ENCODE measurements around the gene RPL29.
"Not testable (repeated sequence)": the region's sequence is repeated elsewhere in the genome, so short reads cannot be mapped to it uniquely, and the experiment has no call there.

Gene RPL29

DNA sequence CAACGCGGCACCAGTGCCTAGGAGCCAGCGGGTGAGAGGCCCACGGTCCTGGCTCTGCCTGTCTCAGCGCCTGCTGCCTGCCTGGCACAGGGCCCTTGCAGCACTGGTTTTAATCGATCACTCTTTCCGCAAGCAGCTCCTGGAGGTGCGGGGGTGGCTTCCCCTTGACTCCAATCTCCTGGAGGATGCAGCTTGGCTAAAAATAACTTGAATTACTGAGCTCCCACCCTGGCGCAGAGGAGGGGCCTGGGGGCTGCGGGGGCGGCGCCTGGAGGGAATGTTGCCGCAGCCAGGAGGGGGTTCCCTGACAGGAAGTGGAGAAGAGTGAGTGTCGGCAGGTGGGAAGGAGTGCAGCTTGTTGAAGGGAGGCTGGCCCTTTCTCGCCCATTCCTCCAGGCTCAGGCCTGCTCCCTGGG lies 9.9 kb upstream of the RPL29 start:
- ATAC-seq: no peak

DNA sequence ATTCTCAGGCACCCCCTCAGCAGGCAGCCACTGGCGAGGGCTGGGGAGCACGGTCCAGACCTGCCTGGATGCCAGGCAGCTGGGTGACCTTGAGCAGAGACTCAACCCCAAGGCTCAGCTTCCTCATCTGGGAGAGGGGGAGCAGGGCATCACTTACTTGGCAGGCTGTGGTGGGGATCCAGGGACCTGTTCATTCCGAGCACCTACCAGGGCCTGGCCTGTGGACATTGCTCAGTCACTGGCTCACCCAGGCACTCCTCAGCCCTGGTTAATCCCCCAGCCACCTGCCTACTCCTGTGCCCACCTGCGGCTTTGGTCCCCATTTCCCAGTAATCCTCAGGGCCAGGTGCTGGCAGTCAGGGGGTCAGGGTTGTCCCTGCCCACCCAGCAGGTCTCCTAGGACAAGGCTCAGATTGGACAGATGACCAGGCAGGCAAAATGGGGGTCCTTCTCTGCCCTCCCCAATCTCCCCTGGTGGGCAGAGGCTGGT lies 9.3 kb upstream of the RPL29 start:
- ATAC-seq: no peak

GRCh38 chr3:52004163-52004787 lies 8.6 kb upstream of the RPL29 start:
- ATAC-seq: no peak

DNA sequence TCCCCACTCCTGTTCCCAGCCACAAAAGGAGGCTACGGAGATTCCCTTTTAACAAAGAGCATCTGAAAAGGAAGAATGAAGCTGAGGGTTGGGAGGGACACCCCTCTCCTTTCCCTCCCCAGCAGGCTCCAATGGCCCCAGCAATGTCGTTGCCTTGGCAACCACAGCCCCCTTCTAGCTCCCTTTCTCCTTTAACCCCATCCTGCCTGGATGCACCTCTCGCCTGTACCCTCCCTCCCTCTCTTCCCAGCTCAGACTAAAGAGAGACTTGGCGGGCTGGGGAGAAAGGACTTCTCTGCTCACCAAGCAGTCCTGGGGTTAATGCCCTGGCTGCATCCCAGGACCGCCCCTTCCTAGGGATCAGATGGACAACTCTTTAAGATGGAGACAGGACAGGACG lies 7.1 kb upstream of the RPL29 start:
- ATAC-seq: no peak

DNA sequence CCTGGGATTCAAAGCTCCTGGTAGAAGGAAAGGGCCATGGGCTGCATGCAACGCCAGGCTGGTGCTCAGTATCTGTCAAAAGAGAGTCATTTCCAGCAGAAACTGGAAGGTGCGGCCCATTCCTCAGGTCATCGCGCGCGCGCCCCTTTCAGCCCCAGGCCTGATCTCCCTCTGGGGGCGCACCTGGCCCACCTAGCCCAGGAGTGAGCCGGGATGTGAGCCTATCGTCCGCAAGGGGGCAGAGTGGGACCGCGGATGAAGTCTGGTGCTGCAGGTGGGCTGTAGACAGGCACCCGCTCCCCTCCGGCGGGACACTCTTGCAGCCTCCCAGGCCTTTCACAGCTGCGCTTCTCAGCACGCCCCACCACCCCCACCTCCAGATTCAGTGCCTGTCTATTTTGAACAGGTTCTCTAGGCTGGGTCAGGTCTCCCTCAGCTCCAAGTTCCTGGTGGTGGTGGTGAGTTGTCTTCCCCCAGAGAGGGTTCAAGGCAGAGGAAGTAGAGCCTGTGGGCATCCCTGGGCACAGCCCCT lies 5.8 kb upstream of the RPL29 start:
- ATAC-seq: peak; percentile 95 to 96

GRCh38 chr3:51999846-52000245 lies 4.2 kb upstream of the RPL29 start:
- ATAC-seq: no peak

DNA sequence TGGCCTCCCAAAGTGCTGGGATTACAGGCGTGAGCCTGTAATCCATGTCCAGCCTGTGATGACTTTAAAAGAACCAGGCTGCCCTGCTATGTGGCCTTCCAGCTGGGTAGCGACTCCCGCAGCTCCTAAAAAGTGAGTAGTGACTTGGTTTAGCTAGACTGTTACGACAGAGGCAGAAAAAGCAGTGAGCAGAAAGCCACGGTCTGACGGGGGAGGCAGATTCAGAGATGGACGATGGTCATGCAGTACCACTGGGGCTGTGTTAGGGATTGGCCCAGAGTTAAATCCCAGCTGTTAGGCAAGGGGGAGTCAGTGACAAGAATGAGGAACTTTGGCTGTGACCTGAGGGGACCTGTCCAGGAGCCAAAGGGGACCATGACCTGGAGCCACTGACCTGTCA lies 3.1 kb upstream of the RPL29 start:
- ATAC-seq: no peak

GRCh38 chr3:51997935-51998596 lies 2.4 kb upstream of the RPL29 start:
- ATAC-seq: no peak

- no peak for ATAC-seq
Measured at GRCh38 chr3:51997172-51997571, 1.5 kb upstream of the RPL29 start.

GRCh38 chr3:51994530-51994929 lies 1.2 kb downstream of the RPL29 start:
- ATAC-seq: no peak

DNA sequence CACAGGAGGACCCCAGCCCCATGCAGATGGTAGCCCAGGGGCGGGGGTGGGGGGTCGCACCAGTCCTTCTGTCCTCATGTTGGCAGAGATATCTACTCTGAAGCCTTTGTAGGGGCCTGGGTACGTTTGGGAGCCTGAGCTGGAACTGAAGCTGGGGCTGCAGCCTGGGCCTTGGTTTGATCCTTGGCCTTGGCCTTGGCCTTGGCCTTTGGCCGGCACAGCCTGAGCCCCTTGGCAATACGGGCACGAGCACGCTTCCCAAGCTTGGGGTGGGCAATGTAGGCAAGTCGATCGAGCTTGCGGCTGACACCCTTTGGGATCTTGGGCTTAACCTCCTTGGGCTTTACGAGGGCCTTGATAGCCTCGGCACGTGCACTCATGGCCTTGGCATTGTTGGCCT lies 2.0 kb downstream of the RPL29 start:
- ATAC-seq: not testable (repeated sequence)

GRCh38 chr3:51992017-51992682 lies 3.5 kb downstream of the RPL29 start:
- no peak for ATAC-seq

DNA sequence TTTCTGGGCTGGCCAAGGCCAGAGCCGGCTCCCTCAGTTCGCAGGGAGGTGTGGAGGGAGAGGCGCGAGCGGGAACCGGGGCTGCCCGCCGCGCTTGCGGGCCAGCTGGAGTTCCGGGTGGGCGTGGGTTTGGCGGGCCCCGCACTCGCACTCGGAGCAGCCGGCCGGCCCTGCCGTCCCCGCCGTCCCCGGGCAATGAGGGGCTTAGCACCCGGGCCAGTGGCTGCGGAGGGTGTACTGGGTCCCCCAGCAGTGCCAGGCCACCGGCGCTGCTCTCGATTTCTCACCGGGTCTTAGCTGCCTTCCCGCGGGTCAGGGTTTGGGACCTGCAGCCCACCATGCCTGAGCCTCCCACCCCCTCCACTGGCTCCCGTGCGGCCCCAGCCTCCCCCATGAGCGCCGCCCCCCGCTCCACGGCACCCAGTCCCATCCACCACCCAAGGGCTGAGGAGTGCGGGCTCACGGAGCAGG lies 5.2 kb downstream of the RPL29 start:
- not testable (repeated sequence) for ATAC-seq

- ATAC-seq: no peak
Measured at GRCh38 chr3:51988286-51989146, 7.2 kb downstream of the RPL29 start.

GRCh38 chr3:51987568-51987967 lies 8.1 kb downstream of the RPL29 start:
- ATAC-seq: no peak

GRCh38 chr3:51986010-51986947 lies 9.4 kb downstream of the RPL29 start:
- ATAC-seq: no peak

- no peak for ATAC-seq
Measured at GRCh38 chr3:51985063-51985462, 10.6 kb downstream of the RPL29 start.

- ATAC-seq: no peak
Measured at GRCh38 chr3:51984269-51984647, 11.4 kb downstream of the RPL29 start.

DNA sequence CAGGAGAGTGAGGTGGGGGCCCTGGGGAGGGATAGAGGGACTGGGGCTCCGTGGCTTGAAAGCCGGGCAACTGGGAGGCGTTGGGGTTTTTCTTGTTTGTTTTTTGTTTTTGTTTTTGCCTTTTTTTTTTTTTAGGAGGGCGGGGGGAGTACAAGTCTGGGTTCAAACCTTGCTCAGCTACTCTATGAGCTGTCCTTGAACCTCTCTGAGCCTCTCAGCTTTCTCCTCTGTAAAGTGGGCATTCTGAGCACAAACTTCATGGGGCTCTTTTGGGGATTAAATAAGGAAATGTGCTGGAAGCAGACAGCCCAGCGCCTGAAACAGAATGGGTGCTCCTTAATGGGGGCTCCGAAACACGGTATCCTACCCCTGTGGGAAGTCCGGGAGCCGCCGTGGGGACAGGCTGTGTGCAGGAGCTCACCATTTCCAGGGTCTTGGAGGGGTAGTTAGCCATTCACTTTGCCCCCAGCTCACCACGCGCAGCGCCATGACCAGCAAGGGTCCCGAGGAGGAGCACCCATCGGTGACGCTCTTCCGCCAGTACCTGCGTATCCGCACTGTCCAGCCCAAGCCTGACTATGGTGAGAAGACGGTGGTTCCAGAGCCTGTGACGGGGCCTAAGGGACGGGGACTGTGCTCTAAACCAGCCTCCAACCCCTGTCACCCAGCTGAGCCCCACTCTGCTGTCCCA lies 12.0 kb downstream of the RPL29 start:
- peak in 1 of 2 donors; percentile 1 for ATAC-seq

DNA sequence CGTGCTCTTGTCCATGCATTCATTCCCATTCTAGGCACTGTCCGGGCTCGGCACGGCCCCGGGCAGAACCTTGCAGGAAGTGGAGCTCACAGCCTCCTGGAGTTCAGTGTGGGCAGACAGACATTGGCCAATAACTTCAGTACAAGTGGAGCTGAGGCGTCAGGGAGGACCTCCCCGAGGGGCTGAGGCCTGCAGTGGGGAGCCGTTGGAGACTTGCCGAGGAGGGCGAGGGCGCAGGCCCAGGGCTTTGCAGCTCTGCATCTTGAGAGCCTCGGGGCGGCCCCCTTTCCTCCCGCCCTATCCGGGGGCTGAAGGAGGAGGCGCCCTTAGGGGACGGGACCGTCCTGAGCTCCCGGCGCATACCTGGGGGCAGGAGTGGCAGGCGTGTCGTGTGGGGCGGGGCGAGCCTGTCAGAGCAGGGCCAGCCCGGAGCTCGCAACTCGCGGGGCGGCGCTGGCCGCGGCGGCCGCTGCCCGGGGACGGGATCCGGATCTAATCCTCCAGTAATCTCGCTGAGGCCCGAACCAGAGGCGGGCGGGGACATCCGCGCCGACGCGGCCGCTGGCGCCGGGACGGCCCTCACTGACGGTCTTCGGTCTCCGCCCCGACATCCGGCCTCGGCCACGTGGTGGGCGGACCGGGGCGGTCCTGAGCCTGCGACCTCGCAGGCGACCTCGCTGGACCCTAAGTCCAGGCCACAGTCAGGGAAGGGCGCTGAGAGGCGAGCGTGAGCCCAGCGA lies 12.7 kb downstream of the RPL29 start, which contains the start of gene ACY1:
ACY1 (plus strand) TSS at position 698 of the 740 bp plus-strand sequence. CDS start 530 bp downstream, outside the sequence.
- peak; percentile 85 for ATAC-seq

All from activated CD4-positive, CD25-positive, alpha-beta regulatory T cell treated with anti-CD3 and anti-CD28 coated beads, Interleukin-2, amount 50 U/mL, for 24 hours (primary cell).